Activated B cell treated with CpG ODN at 0.5 μM for 24 hours (primary cell): ENCODE data around the gene LAMA5. TPM values are rescaled to one million over a fixed set of nuclear protein-coding genes. Genes with fewer than 3 reads are reported as not detected.

Source experiments
- ATAC-seq: fragments of 200-7000 bp; cut with Tn5 transposase; one replicate; pipeline ENCODE4 v1.10.0; 2021; ENCODE audit warnings: low read depth, mild to moderate bottlenecking, moderate library complexity
- CTCF ChIA-PET: fragments of 350-600 bp; sonication (Branson Sonifier 250); formaldehyde crosslinking; loops from one replicate; lab custom pipeline; 2021; ENCODE audit warnings: antibody characterized with exemption; lab: Charles Lee
- POLR2A ChIA-PET: fragments of 350-600 bp; sonication (Branson Sonifier 250); formaldehyde crosslinking; loops from one replicate; lab custom pipeline; 2021; ENCODE audit warnings: antibody characterized with exemption; lab: Charles Lee
- DNase-seq: peaks from one replicate; pipeline ENCODE4 v3.0.0; 2022
- H3K27ac Mint-ChIP-seq: one replicate; pipeline ENCODE4 v1.8.0; 2020; ENCODE audit warnings: mixed read lengths
- H3K27me3 Mint-ChIP-seq: one replicate; pipeline ENCODE4 v1.8.0; 2021; ENCODE audit warnings: mixed read lengths
- H3K36me3 Mint-ChIP-seq: one replicate; pipeline ENCODE4 v1.8.0; 2021; ENCODE audit warnings: low read depth, mixed read lengths
- H3K4me1 Mint-ChIP-seq: one replicate; pipeline ENCODE4 v1.8.0; 2021; ENCODE audit warnings: mixed read lengths
- H3K4me3 Mint-ChIP-seq: one replicate; pipeline ENCODE4 v1.8.0; 2020; ENCODE audit warnings: mild to moderate bottlenecking, mixed read lengths
- H3K9me3 Mint-ChIP-seq: one replicate; pipeline ENCODE4 v1.8.0; 2020; ENCODE audit warnings: mixed read lengths
- CTCF ChIP-seq: fragments of 200-600 bp; IDR thresholded peaks from one replicate; pipeline ENCODE4 v1.8.0; 2022; ENCODE audit warnings: antibody characterized with exemption, mild to moderate bottlenecking
- intact Hi-C: fragments of 100-400 bp; cut with micrococcal nuclease; formaldehyde crosslinking; loops from one replicate; pipeline ENCODE4 v1.15.1; 2024
- total RNA-seq: library from RNA; stranded (reverse); gene quantifications from 2 replicates; pipeline ENCODE4 v1.2.3, GENCODE V29; 2022

Gene LAMA5
- total RNA-seq, 1 donor from 2014 or later, result 24.8 TPM

DNA sequence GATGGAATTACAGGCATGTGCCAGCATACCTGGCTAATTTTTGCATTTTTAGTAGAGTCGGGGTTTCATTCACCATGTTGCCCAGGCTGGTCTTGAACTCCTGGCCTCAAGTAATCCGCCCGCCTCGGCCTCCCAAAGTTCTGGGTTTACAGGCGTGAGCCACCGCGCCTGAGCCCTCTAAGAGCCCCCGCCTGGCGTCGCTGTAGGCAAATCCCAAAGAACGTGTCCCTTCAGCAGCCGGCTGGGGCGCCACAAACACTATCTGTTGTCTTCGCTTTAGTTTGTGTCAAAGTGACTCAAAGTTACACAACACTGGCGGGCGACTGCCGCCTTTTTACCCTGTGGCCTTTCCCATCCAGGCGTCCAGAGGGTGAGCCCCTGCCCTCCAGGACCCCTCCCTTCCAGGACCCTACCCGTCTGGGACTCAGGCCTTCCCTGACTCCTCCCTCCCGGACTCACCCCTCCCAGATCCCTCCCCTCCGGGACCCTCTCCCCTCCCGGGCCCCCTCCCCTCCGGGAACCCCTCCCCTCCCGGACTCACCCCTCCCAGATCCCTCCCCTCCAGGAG, 65.3 kb downstream of the LAMA5 start:
- no peak for TF ChIP-seq CTCF
- peak overlapping the region; percentile 96 for H3K27ac Mint-ChIP-seq
- H3K4me3 Mint-ChIP-seq, result peak overlapping the region; percentile 92

GRCh38 chr20:62301111-62301668, 65.9 kb downstream of the LAMA5 start:
- no peak for ATAC-seq
- Mint-ChIP-seq H3K36me3 (peaks cover 28% of the 10 kb centered on the region), H3K27ac (no peak overlapping the region), H3K4me1 (peaks cover 34% of the 10 kb centered on the region), H3K9me3 (no peaks in the 10 kb centered on the region), H3K27me3 (no peaks in the 10 kb centered on the region), H3K4me3 (no peak overlapping the region)
- no peak for TF ChIP-seq CTCF
- no peak for DNase-seq
- CTCF ChIA-PET, result interaction anchor here (0.8 to 3.2 kb wide), 8 partner anchors 64 to 316 kb away, joined by 3 to 27 read pairs (median 4); no protein-coding TSS in a partner anchor
- POLR2A ChIA-PET, result interaction anchor here (0.6 to 1.2 kb wide), 2 partner anchors 81 to 220 kb away, joined by 3 to 6 read pairs; no protein-coding TSS in a partner anchor
- intact Hi-C loops, result loop anchor here (5.0 kb wide), 2 partner anchors 234 to 676 kb away; partner anchors contain the start of gene TAF4

More for the DNA sequence above, 65.3 kb downstream of the LAMA5 start:
- Mint-ChIP-seq H3K27me3 (no peaks in the 10 kb centered on the region), H3K9me3 (no peaks in the 10 kb centered on the region), H3K36me3 (peaks cover 30% of the 10 kb centered on the region), H3K4me1 (peaks cover 30% of the 10 kb centered on the region)
- ChIA-PET POLR2A (interaction anchor here (0.8 to 2.6 kb wide), 9 partner anchors 36 to 506 kb away, joined by 3 to 21 read pairs (median 7); partner anchors contain the start of genes MTG2 and RPS21), CTCF (interaction anchor here (0.7 to 3.2 kb wide), 8 partner anchors 36 to 198 kb away, joined by 3 to 27 read pairs (median 6); partner anchors contain the start of gene LAMA5)
- DNase-seq, result peak; percentile 78
- intact Hi-C loops, result loop anchor here (1.0 to 5.0 kb wide), 18 partner anchors 37 to 707 kb away; partner anchors contain the start of genes CABLES2, DIDO1, LAMA5 and LSM14B
- peak; percentile 49 for ATAC-seq

DNA sequence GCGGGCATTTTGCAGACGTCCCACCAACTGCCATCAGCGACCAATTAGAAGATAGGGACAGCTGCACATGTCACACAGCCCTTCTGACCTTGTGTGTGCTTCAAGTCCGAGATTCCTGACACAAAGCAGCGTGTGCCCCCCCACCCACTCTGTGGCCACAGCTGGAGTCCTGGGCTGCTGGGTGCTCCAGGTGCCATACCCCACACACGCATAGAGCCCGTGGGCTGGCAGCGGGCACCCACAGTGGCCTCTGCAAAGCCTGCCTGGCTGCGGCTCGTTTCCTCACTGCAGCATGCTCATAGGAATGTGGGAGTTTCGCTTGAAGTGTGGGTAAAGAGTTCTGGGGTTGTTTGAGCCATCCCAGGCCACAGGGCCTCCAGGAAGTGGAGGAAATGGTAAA, 66.8 kb downstream of the LAMA5 start:
- Mint-ChIP-seq H3K36me3 (peaks cover 29% of the 10 kb centered on the region), H3K27ac (no peak overlapping the region), H3K27me3 (no peaks in the 10 kb centered on the region), H3K9me3 (no peaks in the 10 kb centered on the region), H3K4me3 (no peak overlapping the region), H3K4me1 (peaks cover 35% of the 10 kb centered on the region)
- ATAC-seq (no peak), DNase-seq (no peak)
- ChIA-PET CTCF (interaction anchor here (0.8 to 3.2 kb wide), 7 partner anchors 68 to 316 kb away, joined by 3 to 27 read pairs (median 3); no protein-coding TSS in a partner anchor), POLR2A (interaction anchor here (0.6 to 0.8 kb wide), 4 partner anchors 39 to 221 kb away, joined by 3 to 6 read pairs (median 4); no protein-coding TSS in a partner anchor)
- intact Hi-C loops, result loop anchor here (5.0 kb wide), 2 partner anchors 233 to 677 kb away; partner anchors contain the start of gene TAF4
- TF ChIP-seq CTCF, result no peak

DNA sequence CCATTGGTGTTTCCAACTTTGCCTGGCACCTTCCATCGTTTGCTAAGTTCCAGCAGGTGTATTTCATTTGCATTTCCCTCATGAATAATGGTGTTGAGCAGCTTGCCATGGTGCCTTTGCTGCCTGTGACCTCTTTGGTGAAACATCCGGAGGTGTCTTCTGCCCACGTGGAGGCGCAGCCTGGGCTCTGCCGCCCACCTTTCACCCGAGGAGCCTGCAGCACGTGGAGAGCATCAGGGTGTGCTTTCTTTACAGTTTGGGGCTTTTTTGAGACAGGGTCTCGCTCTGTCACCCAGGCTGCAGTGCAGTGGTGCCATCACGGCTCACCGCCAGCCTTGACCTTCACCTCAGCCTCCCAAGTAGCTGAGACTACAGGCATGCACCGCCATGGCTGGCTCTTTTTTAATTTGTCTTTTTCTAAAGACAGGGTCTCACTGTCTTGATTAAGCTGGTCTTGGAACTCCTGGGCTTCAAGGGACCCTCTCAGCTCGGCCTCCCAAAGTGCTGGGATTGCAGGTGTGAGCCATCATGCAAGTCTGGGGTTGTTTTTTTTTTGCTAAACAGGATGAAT, 67.4 kb downstream of the LAMA5 start:
- no peak for DNase-seq
- Mint-ChIP-seq H3K27me3 (no peaks in the 10 kb centered on the region), H3K27ac (no peak overlapping the region), H3K4me3 (no peak overlapping the region), H3K36me3 (peaks cover 28% of the 10 kb centered on the region), H3K4me1 (peaks cover 30% of the 10 kb centered on the region), H3K9me3 (no peaks in the 10 kb centered on the region)
- ChIA-PET CTCF (interaction anchor here (0.6 to 3.2 kb wide), 4 partner anchors 68 to 240 kb away, joined by 3 to 27 read pairs (median 7); no protein-coding TSS in a partner anchor), POLR2A (interaction anchor here (0.7 to 0.8 kb wide), 4 partner anchors 40 to 174 kb away, joined by 3 to 7 read pairs (median 4); partner anchors contain the start of gene RPS21)
- no peak for ATAC-seq
- intact Hi-C loops, result loop anchor here (5.0 kb wide), 2 partner anchors 232 to 678 kb away; partner anchors contain the start of gene TAF4
- TF ChIP-seq CTCF, result no peak
